ENCODE measurements around the gene ZPLD1. TPM values are rescaled to one million over a fixed set of nuclear protein-coding genes. Genes with fewer than 3 reads are reported as not detected.

ZPLD1 gene
- total and polyA plus RNA-seq, 12 donors: 0.04 TPM; not detected in 11

- no peak for TF ChIP-seq CTCF (IDR thresholded peaks at IDR 0.05)
- no peaks in the 10 kb centered on the region for H3K9me3 ChIP-seq
- DNase-seq: no peak
- H3K27ac ChIP-seq: no peak overlapping the region
- H3K36me3 ChIP-seq: no peaks in the 10 kb centered on the region
- intact Hi-C loops (cut with DNase I): no loop called here
- no peaks in the 10 kb centered on the region for H3K27me3 ChIP-seq
- H3K4me3 ChIP-seq: no peak overlapping the region
- no peak for ATAC-seq
- H3K4me1 ChIP-seq: no peaks in the 10 kb centered on the region
- 90 to 93% methylated on average over 3 of the region's 3 CpGs for WGBS, 2 donors
These were observed 16.2 kb downstream of the ZPLD1 start for GRCh38 chr3:102450976-102451375.

- no peaks in the 10 kb centered on the region for H3K36me3 ChIP-seq
- no peak for ATAC-seq
- no peak overlapping the region for H3K27ac ChIP-seq
- no peak overlapping the region for H3K4me3 ChIP-seq
- no peak for DNase-seq
- H3K27me3 ChIP-seq: no peaks in the 10 kb centered on the region
- no peaks in the 10 kb centered on the region for H3K4me1 ChIP-seq
- TF ChIP-seq CTCF (IDR thresholded peaks at IDR 0.05): no peak
- intact Hi-C loops (cut with DNase I): no loop called here
- H3K9me3 ChIP-seq: no peaks in the 10 kb centered on the region
- 70 to 74% methylated on average over 1 of the region's 1 CpG for WGBS, 2 donors
These were observed 16.7 kb downstream of the ZPLD1 start for GRCh38 chr3:102451543-102451942.

- H3K4me3 ChIP-seq: no peak overlapping the region
- no peak for ATAC-seq
- intact Hi-C loops (cut with DNase I): no loop called here
- 61 to 64% methylated on average over 3 of the region's 3 CpGs for WGBS, 2 donors
- no peak for DNase-seq
- no peaks in the 10 kb centered on the region for H3K4me1 ChIP-seq
- no peaks in the 10 kb centered on the region for H3K36me3 ChIP-seq
- no peaks in the 10 kb centered on the region for H3K9me3 ChIP-seq
- H3K27ac ChIP-seq: no peak overlapping the region
- no peak for TF ChIP-seq CTCF (IDR thresholded peaks at IDR 0.05)
- H3K27me3 ChIP-seq: no peaks in the 10 kb centered on the region
These were observed 19.4 kb downstream of the ZPLD1 start for GRCh38 chr3:102454181-102454580.

- WGBS, 2 donors: 63 to 64% methylated on average over 2 of the region's 2 CpGs
- Histone ChIP-seq H3K27ac (no peak overlapping the region), H3K9me3 (no peaks in the 10 kb centered on the region), H3K27me3 (no peaks in the 10 kb centered on the region), H3K4me3 (no peak overlapping the region), H3K4me1 (no peaks in the 10 kb centered on the region), H3K36me3 (no peaks in the 10 kb centered on the region)
- no peak for DNase-seq
- TF ChIP-seq CTCF (IDR thresholded peaks at IDR 0.05): no peak
- ATAC-seq: no peak
- intact Hi-C loops (cut with DNase I): no loop called here
These were observed 22.8 kb downstream of the ZPLD1 start for GRCh38 chr3:102457644-102458043.

GRCh38 chr3:102460579-102460978, 25.8 kb downstream of the ZPLD1 start:
- H3K9me3 ChIP-seq: no peaks in the 10 kb centered on the region
- no peaks in the 10 kb centered on the region for H3K27me3 ChIP-seq
- H3K36me3 ChIP-seq: no peaks in the 10 kb centered on the region
- H3K4me1 ChIP-seq: no peaks in the 10 kb centered on the region
- ATAC-seq: no peak
- no peak for TF ChIP-seq CTCF (IDR thresholded peaks at IDR 0.05)
- no peak overlapping the region for H3K4me3 ChIP-seq
- H3K27ac ChIP-seq: no peak overlapping the region
- intact Hi-C loops (cut with DNase I): no loop called here
- DNase-seq: no peak

Data from heart right ventricle (tissue), 16 donors.